CD4-positive, alpha-beta memory T cell (primary cell): ENCODE data around the gene MYOCOS. TPM values are rescaled to one million over a fixed set of nuclear protein-coding genes. Genes with fewer than 3 reads are reported as not detected.

ENCODE experiments used
- CTCF ChIA-PET: fragments of 350-600 bp; sonication (Branson Sonifier 250); formaldehyde crosslinking; loops from one replicate; lab custom pipeline; 2021; ENCODE audit warnings: inconsistent platforms; ENCODE audit not compliant: partially characterized antibody; lab: Charles Lee
- POLR2A ChIA-PET: fragments of 350-600 bp; sonication (Branson Sonifier 250); formaldehyde crosslinking; loops from one replicate; lab custom pipeline; 2021; ENCODE audit not compliant: partially characterized antibody; lab: Charles Lee
- DNase-seq, 5 donors: peaks; one replicate each; pipeline versions ENCODE4 v3.0.0 to v3.0.0-alpha.2; 2020 to 2022; ENCODE audit warnings: mixed read lengths in 1 of 5
- H3K27ac ChIP-seq: one replicate; pipeline ENCODE4 v1.7.0; 2013; ENCODE audit warnings: low read depth, low read length
- H3K27me3 ChIP-seq: 2 replicates; pipeline ENCODE4 v1.7.0; 2013; ENCODE audit warnings: mild to moderate bottlenecking, low read length, moderate library complexity; ENCODE audit not compliant: insufficient read depth
- H3K36me3 ChIP-seq: 2 replicates; pipeline ENCODE4 v1.7.0; 2013; ENCODE audit warnings: mild to moderate bottlenecking, low read length, moderate library complexity; ENCODE audit not compliant: insufficient read depth
- H3K4me1 ChIP-seq: 2 replicates; pipeline ENCODE4 v1.7.0; 2013; ENCODE audit warnings: mild to moderate bottlenecking, low read length, moderate library complexity; ENCODE audit not compliant: insufficient read depth
- H3K4me3 ChIP-seq, 2 donors: one replicate each; pipeline ENCODE4 v1.7.0; 2013; ENCODE audit warnings: low read length in 2 of 2, mild to moderate bottlenecking in 1 of 2
- H3K9me3 ChIP-seq, 2 donors: one replicate each; pipeline ENCODE4 v1.7.0; 2013; ENCODE audit warnings: low read length in 2 of 2, control low read depth in 1 of 2; ENCODE audit not compliant: control insufficient read depth in 1 of 2
- H3K27ac Mint-ChIP-seq, 7 donors: one replicate each; pipeline ENCODE4 v1.8.0; 2020 to 2021; ENCODE audit warnings: mixed read lengths in 7 of 7, mild to moderate bottlenecking in 6 of 7, inconsistent platforms in 3 of 7, moderate library complexity in 3 of 7
- H3K27me3 Mint-ChIP-seq, 2 donors: one replicate each; pipeline ENCODE4 v1.8.0; 2020 to 2021; ENCODE audit warnings: mixed read lengths in 2 of 2
- H3K36me3 Mint-ChIP-seq, 2 donors: one replicate each; pipeline ENCODE4 v1.8.0; 2020 to 2021; ENCODE audit warnings: mixed read lengths in 2 of 2, inconsistent platforms in 1 of 2, mild to moderate bottlenecking in 1 of 2
- H3K4me1 Mint-ChIP-seq, 4 donors: one replicate each; pipeline ENCODE4 v1.8.0; 2020 to 2021; ENCODE audit warnings: mixed read lengths in 4 of 4, mild to moderate bottlenecking in 1 of 4
- H3K4me3 Mint-ChIP-seq, 8 donors: one replicate each; pipeline ENCODE4 v1.8.0; 2020 to 2021; ENCODE audit warnings: mixed read lengths in 8 of 8, mild to moderate bottlenecking in 7 of 8, moderate library complexity in 6 of 8, inconsistent platforms in 3 of 8
- H3K9me3 Mint-ChIP-seq, 8 donors: one replicate each; pipeline ENCODE4 v1.8.0; 2020 to 2021; ENCODE audit warnings: mixed read lengths in 8 of 8, mild to moderate bottlenecking in 5 of 8, inconsistent platforms in 3 of 8, moderate library complexity in 1 of 8
- intact Hi-C: fragments of 100-400 bp; cut with micrococcal nuclease; formaldehyde crosslinking; loops from one replicate; pipeline ENCODE4 v1.15.1; 2023
- polyA plus RNA-seq, 2 donors: library from polyadenylated mRNA; unstranded; fragments of 300-500 nt; fragmentation: Illumina TruSeq; gene quantifications; one replicate each; pipeline ENCODE4 v1.2.3, GENCODE V29; 2021
- total RNA-seq, 2 experiments: library from RNA; stranded (reverse); gene quantifications; one replicate each; pipeline ENCODE4 v1.2.3, GENCODE V29; 2021

MYOCOS gene
- total and polyA plus RNA-seq, 4 experiments from 2014 or later: 0.20 to 0.22 TPM; not detected in 2

- peaks cover 3 to 16% of the 10 kb centered on the region in 2 donors for H3K27me3 Mint-ChIP-seq
- peaks cover 6 to 7% (median 7%) of the 10 kb centered on the region in 4 donors for H3K4me1 Mint-ChIP-seq
- no peak overlapping the region for H3K27ac Mint-ChIP-seq
- H3K9me3 Mint-ChIP-seq: no peaks in the 10 kb centered on the region
- H3K4me3 Mint-ChIP-seq: no peak overlapping the region
- POLR2A ChIA-PET: no interaction called here
- DNase-seq: no peak
- no peak overlapping the region for H3K4me3 ChIP-seq
- no peak overlapping the region for H3K27ac ChIP-seq
- H3K27me3 ChIP-seq: no peaks in the 10 kb centered on the region
- H3K9me3 ChIP-seq: no peaks in the 10 kb centered on the region
- CTCF ChIA-PET: interaction anchor here (0.6 kb wide), 1 partner anchor 20 kb away, joined by 4 read pairs; no protein-coding TSS in a partner anchor
- intact Hi-C loops: loop anchor here (10.0 kb wide), 1 partner anchor 785 kb away; the partner anchor contains the start of gene C1orf105
- H3K36me3 ChIP-seq: no peaks in the 10 kb centered on the region
- H3K36me3 Mint-ChIP-seq: no peaks in the 10 kb centered on the region
- no peaks in the 10 kb centered on the region for H3K4me1 ChIP-seq
Measured at GRCh38 chr1:171640225-171640624, 18.2 kb downstream of the MYOCOS start.

GRCh38 chr1:171641076-171641864 is 19.2 kb downstream of the MYOCOS start:
- H3K27me3 Mint-ChIP-seq: peaks cover 3 to 16% of the 10 kb centered on the region in 2 donors
- no peak overlapping the region for H3K4me3 Mint-ChIP-seq
- intact Hi-C loops: loop anchor here (10.0 kb wide), 1 partner anchor 784 kb away; the partner anchor contains the start of gene C1orf105
- H3K27me3 ChIP-seq: no peaks in the 10 kb centered on the region
- POLR2A ChIA-PET: no interaction called here
- no peak for DNase-seq
- H3K27ac Mint-ChIP-seq: no peak overlapping the region
- H3K36me3 ChIP-seq: no peaks in the 10 kb centered on the region
- no peaks in the 10 kb centered on the region for H3K4me1 ChIP-seq
- no peaks in the 10 kb centered on the region for H3K36me3 Mint-ChIP-seq
- H3K4me1 Mint-ChIP-seq: peaks cover 6 to 12% (median 7%) of the 10 kb centered on the region in 4 donors
- CTCF ChIA-PET: interaction anchor here (0.9 to 6.3 kb wide), 2 partner anchors 14 to 344 kb away, joined by 4 to 88 read pairs; no protein-coding TSS in a partner anchor
- no peak overlapping the region for H3K4me3 ChIP-seq
- H3K9me3 ChIP-seq: no peaks in the 10 kb centered on the region
- no peak overlapping the region for H3K27ac ChIP-seq
- no peaks in the 10 kb centered on the region for H3K9me3 Mint-ChIP-seq

- no peak overlapping the region for H3K27ac ChIP-seq
- H3K9me3 Mint-ChIP-seq: no peaks in the 10 kb centered on the region
- intact Hi-C loops: loop anchor here (10.0 kb wide), 1 partner anchor 783 kb away; the partner anchor contains the start of gene C1orf105
- H3K27me3 ChIP-seq: no peaks in the 10 kb centered on the region
- peaks cover 3 to 16% of the 10 kb centered on the region in 2 donors for H3K27me3 Mint-ChIP-seq
- H3K27ac Mint-ChIP-seq: no peak overlapping the region
- H3K4me1 ChIP-seq: no peaks in the 10 kb centered on the region
- H3K4me3 ChIP-seq: no peak overlapping the region
- CTCF ChIA-PET: interaction anchor here (0.9 to 6.3 kb wide), 2 partner anchors 13 to 343 kb away, joined by 4 to 88 read pairs; no protein-coding TSS in a partner anchor
- H3K9me3 ChIP-seq: no peaks in the 10 kb centered on the region
- POLR2A ChIA-PET: no interaction called here
- no peaks in the 10 kb centered on the region for H3K36me3 ChIP-seq
- H3K36me3 Mint-ChIP-seq: no peaks in the 10 kb centered on the region
- H3K4me3 Mint-ChIP-seq: no peak overlapping the region
- peaks cover 6 to 12% (median 7%) of the 10 kb centered on the region in 4 donors for H3K4me1 Mint-ChIP-seq
- DNase-seq: no peak
Measured at GRCh38 chr1:171642197-171642596, 20.2 kb downstream of the MYOCOS start.

- POLR2A ChIA-PET: no interaction called here
- H3K4me1 Mint-ChIP-seq: peaks cover 6 to 12% (median 7%) of the 10 kb centered on the region in 4 donors
- Histone ChIP-seq H3K4me3 (no peak overlapping the region), H3K4me1 (no peaks in the 10 kb centered on the region), H3K27me3 (no peaks in the 10 kb centered on the region), H3K36me3 (no peaks in the 10 kb centered on the region), H3K27ac (no peak overlapping the region), H3K9me3 (no peaks in the 10 kb centered on the region)
- no peaks in the 10 kb centered on the region for H3K36me3 Mint-ChIP-seq
- no peaks in the 10 kb centered on the region for H3K9me3 Mint-ChIP-seq
- DNase-seq: no peak
- H3K27me3 Mint-ChIP-seq: peaks cover 3 to 13% of the 10 kb centered on the region in 2 donors
- no peak overlapping the region for H3K27ac Mint-ChIP-seq
- intact Hi-C loops: loop anchor here (10.0 kb wide), 1 partner anchor 782 kb away; the partner anchor contains the start of gene C1orf105
- CTCF ChIA-PET: interaction anchor here (2.4 to 6.3 kb wide), 2 partner anchors 12 to 342 kb away, joined by 15 to 88 read pairs; no protein-coding TSS in a partner anchor
- no peak overlapping the region for H3K4me3 Mint-ChIP-seq
Measured at GRCh38 chr1:171643156-171643555, 21.1 kb downstream of the MYOCOS start.

GRCh38 chr1:171644805-171645483 is 22.9 kb downstream of the MYOCOS start:
- Mint-ChIP-seq H3K27me3 (peaks cover 3 to 9% of the 10 kb centered on the region in 2 donors), H3K4me1 (peaks cover 6 to 12% (median 7%) of the 10 kb centered on the region in 4 donors), H3K9me3 (no peaks in the 10 kb centered on the region), H3K4me3 (peak overlapping the region in 2 of 8 donors; percentile 15 to 48), H3K27ac (peak overlapping the region in 2 of 7 donors; percentile 14 to 19), H3K36me3 (no peaks in the 10 kb centered on the region)
- no peaks in the 10 kb centered on the region for H3K36me3 ChIP-seq
- no peak overlapping the region for H3K4me3 ChIP-seq
- DNase-seq: peak; percentile 54 to 65 (median 56)
- ChIA-PET POLR2A (interaction anchor here (1.0 to 1.7 kb wide), 2 partner anchors 97 to 136 kb away, joined by 3 to 5 read pairs; partner anchors contain the start of gene VAMP4), CTCF (interaction anchor here (0.8 to 6.3 kb wide), 14 partner anchors 9 to 345 kb away, joined by 3 to 88 read pairs (median 6); partner anchors contain the start of gene MYOCOS)
- H3K27me3 ChIP-seq: no peaks in the 10 kb centered on the region
- no peaks in the 10 kb centered on the region for H3K9me3 ChIP-seq
- no peaks in the 10 kb centered on the region for H3K4me1 ChIP-seq
- intact Hi-C loops: loop anchor here (1.0 to 10.0 kb wide), 4 partner anchors 157 to 780 kb away; partner anchors contain the start of gene C1orf105
- no peak overlapping the region for H3K27ac ChIP-seq

GRCh38 chr1:171645553-171646248 is 23.7 kb downstream of the MYOCOS start:
- Histone ChIP-seq H3K36me3 (no peaks in the 10 kb centered on the region), H3K9me3 (no peaks in the 10 kb centered on the region), H3K27me3 (no peaks in the 10 kb centered on the region), H3K4me1 (no peaks in the 10 kb centered on the region), H3K27ac (no peak overlapping the region), H3K4me3 (no peak overlapping the region)
- Mint-ChIP-seq H3K27me3 (peaks cover 1 to 6% of the 10 kb centered on the region in 2 donors), H3K4me1 (peaks cover 6 to 12% (median 7%) of the 10 kb centered on the region in 4 donors), H3K4me3 (no peak overlapping the region), H3K9me3 (no peaks in the 10 kb centered on the region), H3K27ac (peak overlapping the region in 1 of 7 donors; percentile 19), H3K36me3 (no peaks in the 10 kb centered on the region)
- ChIA-PET CTCF (interaction anchor here (1.0 to 6.3 kb wide), 11 partner anchors 10 to 344 kb away, joined by 3 to 88 read pairs (median 6); partner anchors contain the start of gene MYOCOS), POLR2A (interaction anchor here (1.3 to 1.7 kb wide), 2 partner anchors 9 to 96 kb away, joined by 4 to 5 read pairs; partner anchors contain the start of gene VAMP4)
- intact Hi-C loops: loop anchor here (1.0 to 10.0 kb wide), 4 partner anchors 157 to 779 kb away; partner anchors contain the start of gene C1orf105
- DNase-seq: no peak
